Pancreas (tissue), 10 donors: Measurements from ENCODE around the gene RASL10B. TPM values are rescaled to one million over a fixed set of nuclear protein-coding genes. Genes with fewer than 3 reads are reported as not detected.
A peak's percentile ranks its signal among the peaks of the same experiment; 100 is the strongest.

Source experiments
- ATAC-seq, 4 donors: fragments of 200-7000 bp; cut with Tn5 transposase; one replicate each; pipeline versions ENCODE4 v1.8.0 to v1.9.1; 2020; ENCODE audit warnings: mild to moderate bottlenecking in 4 of 4, moderate library complexity in 4 of 4
- DNase-seq, 6 donors: peaks; one replicate each; pipeline ENCODE4 v3.0.0-alpha.2; 2020
- FAIRE-seq: peaks from 2 replicates; lab custom pipeline; 2012; peaks lifted over from hg19 to GRCh38; lab: Jason Lieb, UNC
- H3K27ac ChIP-seq, 4 donors: fragments of 200-600 bp; sonication (generic); 1 replicate in 3 of 4; 2 replicates in 1 of 4; pipeline versions ENCODE4 v1.5.0 to v1.8.0; 2020
- H3K27me3 ChIP-seq, 4 donors: fragments of 200-600 bp; one replicate each; pipeline ENCODE4 v1.8.0; 2021
- H3K36me3 ChIP-seq, 3 donors: fragments of 200-600 bp; sonication (generic) in 1 of 3; one replicate each; pipeline versions ENCODE4 v1.5.0 to v1.8.0; 2020 to 2021
- H3K4me1 ChIP-seq, 3 donors: fragments of 200-600 bp; one replicate each; pipeline ENCODE4 v1.8.0; 2021
- H3K4me3 ChIP-seq, 4 donors: fragments of 200-600 bp; sonication (generic) in 2 of 4; one replicate each; pipeline versions ENCODE4 v1.5.0 to v1.8.0; 2020 to 2021
- H3K9me3 ChIP-seq, 4 donors: fragments of 200-600 bp; one replicate each; pipeline ENCODE4 v1.8.0; 2021
- CTCF ChIP-seq, 4 donors: fragments of 200-600 bp; sonication (generic) in 3 of 4; IDR thresholded peaks; one replicate each; pipeline versions ENCODE4 v1.5.0 to v1.8.0; 2021; ENCODE audit warnings: antibody characterized with exemption in 4 of 4
- WGBS, 2 donors: extraction: QIAGEN DNeasy Blood & Tissue Kit; methylation state at CpG; one replicate each; pipeline ENCODE4 v1.1.7; 2013; 5-methylcytosine and 5-hydroxymethylcytosine counted together
- intact Hi-C, 3 donors: fragments of 100-400 bp; cut with DNase I; formaldehyde crosslinking; loops; one replicate each; pipeline versions ENCODE4 v1.11.1 to v1.14.2; 2022
- polyA plus RNA-seq, 2 donors: library from polyadenylated mRNA; stranded (reverse); fragments of 200-250 nt; gene quantifications; one replicate each; pipeline ENCODE4 v1.2.3, GENCODE V29; 2013
- total RNA-seq, 6 donors: library from RNA; stranded (reverse); fragmentation: NEBNext Ultra II Directional in 4 of 6; extraction: Animal tissue kit (Norgen Biotek cat#: 25700) in 4 of 6; gene quantifications; one replicate each; pipeline versions ENCODE4 v1.2.1 to v1.2.4, GENCODE V29; 2021 to 2023
- donor health status: healthy with polysubstance abuse.
- donor health status: DM: no; HTN: no; CAD: no; lungs with moderate emphysema.
- donor health status: DM: no; HTN: no; CAD: no.
- donor health status: control.
- donor health status: control.
- donor health status: Bipolar disorder and iron deficiency.
- donor health status: DM: yes; HTN: yes; CAD: no.
- donor health status: DM: no; HTN: no; CAD: no.
- donor health status: DM: no; HTN: no; CAD: no.
- donor health status: DM: yes; HTN: yes; CAD: no.

RASL10B gene
- total and polyA plus RNA-seq, 8 donors = 2.5 to 6.3 (median 4.0) TPM

GRCh38 chr17:35780950-35781349 lies 49.5 kb downstream of the RASL10B start:
- H3K36me3 ChIP-seq = no peaks in the 10 kb centered on the region
- H3K9me3 ChIP-seq = no peaks in the 10 kb centered on the region
- no peaks in the 10 kb centered on the region for H3K27me3 ChIP-seq
- intact Hi-C loops = no loop called here
- ATAC-seq = no peak
- no peak for FAIRE-seq
- H3K4me1 ChIP-seq = peaks cover 8 to 22% (median 8%) of the 10 kb centered on the region in 3 donors
- DNase-seq = no peak
- H3K4me3 ChIP-seq = no peak overlapping the region
- H3K27ac ChIP-seq = no peak overlapping the region
- no peak for TF ChIP-seq CTCF (IDR thresholded peaks at IDR 0.05)
- 82 to 89% methylated on average over 3 of the region's 3 CpGs for WGBS, 2 donors

GRCh38 chr17:35784895-35785294 lies 53.5 kb downstream of the RASL10B start:
- DNase-seq (no peak), FAIRE-seq (no peak), ATAC-seq (peak in 1 of 4 donors; percentile 5)
- Histone ChIP-seq H3K27me3 (no peaks in the 10 kb centered on the region), H3K4me1 (peaks cover 8 to 22% (median 8%) of the 10 kb centered on the region in 3 donors), H3K27ac (no peak overlapping the region), H3K9me3 (no peaks in the 10 kb centered on the region), H3K4me3 (no peak overlapping the region), H3K36me3 (no peaks in the 10 kb centered on the region)
- intact Hi-C loops = no loop called here
- no peak for TF ChIP-seq CTCF (IDR thresholded peaks at IDR 0.05)
- 92 to 94% methylated on average over 2 of the region's 2 CpGs for WGBS, 2 donors

- DNase-seq (no peak), ATAC-seq (no peak), FAIRE-seq (no peak)
- 66 to 80% methylated on average over 3 of the region's 3 CpGs for WGBS, 2 donors
- Histone ChIP-seq H3K4me1 (peaks cover 8 to 22% (median 8%) of the 10 kb centered on the region in 3 donors), H3K9me3 (no peaks in the 10 kb centered on the region), H3K27me3 (no peaks in the 10 kb centered on the region), H3K27ac (no peak overlapping the region), H3K4me3 (no peak overlapping the region), H3K36me3 (no peaks in the 10 kb centered on the region)
- intact Hi-C loops = no loop called here
- TF ChIP-seq CTCF (IDR thresholded peaks at IDR 0.05) = no peak
Measured at GRCh38 chr17:35786941-35787432, 55.5 kb downstream of the RASL10B start.

- ATAC-seq = peak in 3 of 4 donors; percentile 55 to 73 (median 59)
- DNase-seq = no peak
Measured at GRCh38 chr17:35788477-35789368, 57.3 kb downstream of the RASL10B start.

More at GRCh38 chr17:35788477-35789368, 57.3 kb downstream of the RASL10B start:
- Histone ChIP-seq H3K27me3 (no peaks in the 10 kb centered on the region), H3K9me3 (no peaks in the 10 kb centered on the region), H3K27ac (no peak overlapping the region), H3K4me3 (no peak overlapping the region), H3K4me1 (peaks cover 4 to 7% (median 7%) of the 10 kb centered on the region in 3 donors), H3K36me3 (no peaks in the 10 kb centered on the region)
- no peak for TF ChIP-seq CTCF (IDR thresholded peaks at IDR 0.05)
- intact Hi-C loops = no loop called here
- FAIRE-seq = no peak
- 55 to 60% methylated on average over 2 of the region's 2 CpGs for whole genome bisulfite sequencing, 2 donors
